Right lobe of liver (tissue), 4 donors: ENCODE results near the gene RIMBP2.

Source experiments
- POLR2A ChIP-seq: fragments of 450-650 bp; IDR thresholded peaks from one replicate; pipeline ENCODE4 v1.6.1; 2017; ENCODE audit warnings: antibody characterized with exemption, mild to moderate bottlenecking
- TF ChIP-seq, protein P1 (sequence below), 4 donors: fragments of 200-600 bp in 3 of 4; fragments of 450-650 bp in 1 of 4; IDR thresholded peaks; one replicate each; pipeline versions ENCODE4 v1.5.1 to v1.8.0; 2016 to 2022; ENCODE audit warnings: antibody characterized with exemption in 4 of 4, mild to moderate bottlenecking in 2 of 4
- donor health status: DM: no; HTN: no; CAD: no.
- donor health status: DM: no; HTN: no; CAD: no.
- donor health status: DM: no; HTN: yes; CAD: no.

GRCh38 chr12:130739571-130739970 is 23.5 kb upstream of the RIMBP2 start:
- TF ChIP-seq POLR2A: no peak
- TF ChIP-seq, protein P1, sequence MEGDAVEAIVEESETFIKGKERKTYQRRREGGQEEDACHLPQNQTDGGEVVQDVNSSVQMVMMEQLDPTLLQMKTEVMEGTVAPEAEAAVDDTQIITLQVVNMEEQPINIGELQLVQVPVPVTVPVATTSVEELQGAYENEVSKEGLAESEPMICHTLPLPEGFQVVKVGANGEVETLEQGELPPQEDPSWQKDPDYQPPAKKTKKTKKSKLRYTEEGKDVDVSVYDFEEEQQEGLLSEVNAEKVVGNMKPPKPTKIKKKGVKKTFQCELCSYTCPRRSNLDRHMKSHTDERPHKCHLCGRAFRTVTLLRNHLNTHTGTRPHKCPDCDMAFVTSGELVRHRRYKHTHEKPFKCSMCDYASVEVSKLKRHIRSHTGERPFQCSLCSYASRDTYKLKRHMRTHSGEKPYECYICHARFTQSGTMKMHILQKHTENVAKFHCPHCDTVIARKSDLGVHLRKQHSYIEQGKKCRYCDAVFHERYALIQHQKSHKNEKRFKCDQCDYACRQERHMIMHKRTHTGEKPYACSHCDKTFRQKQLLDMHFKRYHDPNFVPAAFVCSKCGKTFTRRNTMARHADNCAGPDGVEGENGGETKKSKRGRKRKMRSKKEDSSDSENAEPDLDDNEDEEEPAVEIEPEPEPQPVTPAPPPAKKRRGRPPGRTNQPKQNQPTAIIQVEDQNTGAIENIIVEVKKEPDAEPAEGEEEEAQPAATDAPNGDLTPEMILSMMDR (IDR thresholded peaks at IDR 0.05): no peak
